CD14-positive monocyte (primary cell): ENCODE results near the gene PPP2R3B. TPM values are rescaled to one million over a fixed set of nuclear protein-coding genes. Genes with fewer than 3 reads are reported as not detected.

Source experiments
- DNase-seq, 3 donors: peaks; one replicate each; pipeline ENCODE4 v3.0.0-alpha.2; 2011 to 2022
- H2AFZ ChIP-seq: 2 replicates; pipeline ENCODE4 v1.6.0; 2012; ENCODE audit warnings: mild to moderate bottlenecking, low read depth, low read length, inconsistent platforms; ENCODE audit not compliant: insufficient read depth, poor library complexity, severe bottlenecking
- H3K27ac ChIP-seq, 2 donors: 1 replicate in 1 of 2; 2 replicates in 1 of 2; pipeline ENCODE4 v1.5.1; 2012 to 2013; ENCODE audit warnings: low read length in 2 of 2, control low read depth in 1 of 2, inconsistent platforms in 1 of 2, low read depth in 1 of 2, mild to moderate bottlenecking in 1 of 2
- H3K27me3 ChIP-seq, 2 donors: one replicate each; pipeline versions ENCODE4 v1.6.0 to v1.6.1; 2011 to 2013; ENCODE audit warnings: low read length in 2 of 2; ENCODE audit not compliant: control insufficient read depth in 2 of 2, insufficient read depth in 2 of 2
- H3K36me3 ChIP-seq, 2 donors: replicated peaks in 1 of 2; 1 replicate in 1 of 2; 2 replicates in 1 of 2; pipeline versions ENCODE4 v1.5.1 to v1.6.1; 2012 to 2013; ENCODE audit warnings: low read length in 2 of 2, control low read depth in 1 of 2, inconsistent platforms in 1 of 2, mild to moderate bottlenecking in 1 of 2; ENCODE audit not compliant: insufficient read depth in 2 of 2, control insufficient read depth in 1 of 2
- H3K4me1 ChIP-seq, 2 donors: 1 replicate in 1 of 2; 2 replicates in 1 of 2; pipeline versions ENCODE4 v1.5.1 to v1.6.1; 2012 to 2013; ENCODE audit warnings: low read length in 2 of 2, control low read depth in 1 of 2, inconsistent platforms in 1 of 2, mild to moderate bottlenecking in 1 of 2, moderate library complexity in 1 of 2; ENCODE audit not compliant: insufficient read depth in 2 of 2, control insufficient read depth in 1 of 2
- H3K4me2 ChIP-seq: replicated peaks from 2 replicates; pipeline ENCODE3; 2012; ENCODE audit warnings: low read length, moderate library complexity, mild to moderate bottlenecking; ENCODE audit not compliant: poor library complexity, severe bottlenecking; ENCODE audit errors: extremely low read depth
- H3K4me3 ChIP-seq, 3 experiments: fragments of 200-600 bp in 1 of 3; sonication (generic) in 1 of 3; replicated peaks in 1 of 3; 1 replicate in 2 of 3; 2 replicates in 1 of 3; pipeline ENCODE4 v1.5.1; 2011 to 2013; ENCODE audit warnings: low read length in 3 of 3, mild to moderate bottlenecking in 3 of 3, control low read depth in 2 of 3, low read depth in 2 of 3, inconsistent platforms in 1 of 3, moderate library complexity in 1 of 3
- H3K79me2 ChIP-seq: 2 replicates; pipeline ENCODE4 v1.6.0; 2012; ENCODE audit warnings: mild to moderate bottlenecking, control low read depth, inconsistent platforms, low read length, moderate library complexity; ENCODE audit not compliant: insufficient read depth
- H3K9ac ChIP-seq: 2 replicates; pipeline ENCODE4 v1.6.0; 2017; ENCODE audit warnings: low read length, mild to moderate bottlenecking; ENCODE audit not compliant: insufficient read depth, poor library complexity, severe bottlenecking
- H3K9me3 ChIP-seq, 2 donors: replicated peaks in 1 of 2; 1 replicate in 1 of 2; 2 replicates in 1 of 2; pipeline versions ENCODE4 v1.5.1 to v1.6.1; 2012 to 2013; ENCODE audit warnings: low read length in 2 of 2, control low read depth in 1 of 2; ENCODE audit not compliant: control insufficient read depth in 1 of 2, insufficient read depth in 1 of 2
- H4K20me1 ChIP-seq: 2 replicates; pipeline ENCODE4 v1.6.0; 2012; ENCODE audit warnings: mild to moderate bottlenecking, low read length, control low read depth, moderate library complexity; ENCODE audit not compliant: insufficient read depth
- H3K27ac Mint-ChIP-seq, 7 donors: one replicate each; pipeline ENCODE4 v1.8.0; 2020; ENCODE audit warnings: mild to moderate bottlenecking in 7 of 7, mixed read lengths in 7 of 7, moderate library complexity in 6 of 7, inconsistent platforms in 2 of 7
- H3K27me3 Mint-ChIP-seq, 3 donors: one replicate each; pipeline ENCODE4 v1.8.0; 2021 to 2022; ENCODE audit warnings: low read depth in 3 of 3, mild to moderate bottlenecking in 3 of 3, mixed read lengths in 3 of 3, moderate library complexity in 3 of 3, inconsistent platforms in 1 of 3
- H3K36me3 Mint-ChIP-seq, 2 donors: one replicate each; pipeline ENCODE4 v1.8.0; 2020; ENCODE audit warnings: mixed read lengths in 2 of 2, inconsistent platforms in 1 of 2, mild to moderate bottlenecking in 1 of 2
- H3K4me1 Mint-ChIP-seq: one replicate; pipeline ENCODE4 v1.8.0; 2020; ENCODE audit warnings: mild to moderate bottlenecking, mixed read lengths
- H3K4me3 Mint-ChIP-seq, 2 donors: one replicate each; pipeline ENCODE4 v1.8.0; 2020; ENCODE audit warnings: mild to moderate bottlenecking in 2 of 2, mixed read lengths in 2 of 2, moderate library complexity in 1 of 2
- H3K9me3 Mint-ChIP-seq, 7 donors: one replicate each; pipeline ENCODE4 v1.8.0; 2020 to 2022; ENCODE audit warnings: mixed read lengths in 7 of 7, mild to moderate bottlenecking in 6 of 7, moderate library complexity in 6 of 7, inconsistent platforms in 2 of 7
- CTCF ChIP-seq: fragments of 200-600 bp; IDR thresholded peaks from one replicate; pipeline ENCODE4 v1.8.0; 2022; ENCODE audit warnings: antibody characterized with exemption, mild to moderate bottlenecking
- WGBS: methylation state at CpG from one replicate; pipeline ENCODE4 v1.1.5; 2013; ENCODE audit warnings: missing lambda C conversion rate; ENCODE audit not compliant: insufficient coverage; 5-methylcytosine and 5-hydroxymethylcytosine counted together
- intact Hi-C, 2 donors: fragments of 100-400 bp; cut with micrococcal nuclease; formaldehyde crosslinking; loops; one replicate each; pipeline versions ENCODE4 v1.15.0 to v1.15.1; 2023
- polyA plus RNA-seq, 3 donors: library from polyadenylated mRNA; depleted of rRNA in 1 of 3; unstranded in 2 of 3; stranded (reverse) in 1 of 3; fragments of 300-500 nt in 2 of 3; fragments of >200 nt in 1 of 3; fragmentation: Illumina TruSeq in 2 of 3; gene quantifications; 1 replicate in 2 of 3; 2 replicates in 1 of 3; pipeline ENCODE4 v1.2.3, GENCODE V29; 2012 to 2021

Gene PPP2R3B
- polyA plus RNA-seq, 3 donors = 2.1 to 9.0 (median 2.3) TPM

- Histone ChIP-seq H3K36me3 (peaks cover 0 to 7% of the 10 kb centered on the region in 2 donors), H3K4me2 (no peak overlapping the region), H3K9ac (no peak overlapping the region), H2AFZ (no peak overlapping the region), H3K9me3 (peaks cover 16 to 67% of the 10 kb centered on the region in 2 donors), H3K27me3 (no peaks in the 10 kb centered on the region), H3K79me2 (no peaks in the 10 kb centered on the region), H3K4me1 (no peaks in the 10 kb centered on the region), H4K20me1 (no peaks in the 10 kb centered on the region), H3K4me3 (no peak overlapping the region), H3K27ac (no peak overlapping the region)
- no peak for DNase-seq
- H3K27ac Mint-ChIP-seq = peak overlapping the region in 1 of 7 donors; percentile 20
- peaks cover 6 to 64% (median 25%) of the 10 kb centered on the region in 7 donors for H3K9me3 Mint-ChIP-seq
- intact Hi-C loops = no loop called here
- H3K4me1 Mint-ChIP-seq = no peaks in the 10 kb centered on the region
- H3K4me3 Mint-ChIP-seq = no peak overlapping the region
- H3K36me3 Mint-ChIP-seq = peaks cover 22 to 38% of the 10 kb centered on the region in 2 donors
- peaks cover 0 to 2% (median 0%) of the 10 kb centered on the region in 3 donors for H3K27me3 Mint-ChIP-seq
- TF ChIP-seq CTCF = no peak
- 98% methylated on average over 57 of the region's 61 CpGs for WGBS
Measured at GRCh38 chrX:350534-351323, 36.0 kb downstream of the PPP2R3B start.

- no peak for DNase-seq
- Histone ChIP-seq H4K20me1 (no peaks in the 10 kb centered on the region), H3K27me3 (no peaks in the 10 kb centered on the region), H2AFZ (no peak overlapping the region), H3K27ac (no peak overlapping the region), H3K9ac (no peak overlapping the region), H3K4me2 (no peak overlapping the region), H3K4me3 (no peak overlapping the region), H3K36me3 (peaks cover 0 to 10% of the 10 kb centered on the region in 2 donors), H3K79me2 (no peaks in the 10 kb centered on the region), H3K9me3 (peaks cover 21 to 73% of the 10 kb centered on the region in 2 donors), H3K4me1 (no peaks in the 10 kb centered on the region)
- 92% methylated on average over 19 of the region's 20 CpGs for WGBS
- H3K27me3 Mint-ChIP-seq = peaks cover 0 to 2% (median 0%) of the 10 kb centered on the region in 3 donors
- peaks cover 9 to 65% (median 29%) of the 10 kb centered on the region in 7 donors for H3K9me3 Mint-ChIP-seq
- no peak overlapping the region for H3K4me3 Mint-ChIP-seq
- H3K36me3 Mint-ChIP-seq = peaks cover 25 to 35% of the 10 kb centered on the region in 2 donors
- no peaks in the 10 kb centered on the region for H3K4me1 Mint-ChIP-seq
- intact Hi-C loops = no loop called here
- no peak for TF ChIP-seq CTCF
- H3K27ac Mint-ChIP-seq = no peak overlapping the region
Measured at GRCh38 chrX:350148-350533, 36.6 kb downstream of the PPP2R3B start.
